Fibroblast of lung (primary cell): Measurements from ENCODE around the gene PCDH9. TPM values are rescaled to one million over a fixed set of nuclear protein-coding genes. Genes with fewer than 3 reads are reported as not detected.

ENCODE experiments used
- DNase-seq, 2 donors: peaks; one replicate each; pipeline versions ENCODE4 v3.0.0 to v3.0.0-alpha.2; 2010; ENCODE audit warnings: low read depth in 2 of 2
- H2AFZ ChIP-seq: 2 replicates; pipeline ENCODE4 v1.5.1; 2012; ENCODE audit warnings: low read length, control low read depth, inconsistent platforms
- H3K27ac ChIP-seq: 2 replicates; pipeline ENCODE4 v1.5.1; 2011; ENCODE audit warnings: low read length, control low read depth; ENCODE audit not compliant: insufficient read depth
- H3K27me3 ChIP-seq: 2 replicates; pipeline ENCODE4 v1.5.1; 2011; ENCODE audit warnings: mild to moderate bottlenecking, low read length; ENCODE audit not compliant: control insufficient read depth, insufficient read depth
- H3K36me3 ChIP-seq: 2 replicates; pipeline ENCODE4 v1.5.1; 2011; ENCODE audit warnings: low read length; ENCODE audit not compliant: control insufficient read depth, insufficient read depth
- H3K4me1 ChIP-seq: 2 replicates; pipeline ENCODE4 v1.5.1; 2011; ENCODE audit warnings: low read length; ENCODE audit not compliant: control insufficient read depth, insufficient read depth; ENCODE audit errors: extremely low read depth
- H3K4me2 ChIP-seq: 2 replicates; pipeline ENCODE4 v1.5.1; 2011; ENCODE audit warnings: low read length, control low read depth; ENCODE audit not compliant: insufficient read depth; ENCODE audit errors: extremely low read depth
- H3K4me3 ChIP-seq, 4 experiments: fragments of 200-600 bp in 1 of 4; sonication (generic) in 1 of 4; replicated peaks in 1 of 4; 2 replicates each; pipeline ENCODE4 v1.5.1; 2011 to 2016; ENCODE audit warnings: low read length in 4 of 4, low read depth in 3 of 4, mild to moderate bottlenecking in 3 of 4, control low read depth in 2 of 4, inconsistent platforms in 1 of 4, mixed read lengths in 1 of 4; ENCODE audit not compliant: insufficient read depth in 1 of 4; ENCODE audit errors: control extremely low read depth in 1 of 4
- H3K79me2 ChIP-seq: 2 replicates; pipeline ENCODE4 v1.5.1; 2012; ENCODE audit warnings: mild to moderate bottlenecking, low read length, inconsistent platforms; ENCODE audit not compliant: control insufficient read depth, insufficient read depth
- H3K9ac ChIP-seq: 2 replicates; pipeline ENCODE4 v1.5.1; 2011; ENCODE audit warnings: mild to moderate bottlenecking, low read length, control low read depth; ENCODE audit not compliant: insufficient read depth
- H3K9me3 ChIP-seq: 2 replicates; pipeline ENCODE4 v1.5.1; 2012; ENCODE audit warnings: low read depth, low read length; ENCODE audit not compliant: control insufficient read depth, insufficient read depth
- H4K20me1 ChIP-seq: 2 replicates; pipeline ENCODE4 v1.5.1; 2011; ENCODE audit warnings: low read length; ENCODE audit not compliant: control insufficient read depth, insufficient read depth; ENCODE audit errors: extremely low read depth
- EZH2 ChIP-seq: IDR thresholded peaks from 2 replicates; pipeline ENCODE4 v1.5.1; 2012; ENCODE audit warnings: low read length, control low read depth, mild to moderate bottlenecking; ENCODE audit errors: missing control alignments
- polyA plus RNA-seq, 2 donors: library from polyadenylated mRNA; depleted of rRNA in 1 of 2; stranded (reverse) in 1 of 2; unstranded in 1 of 2; fragments of >200 nt; gene quantifications; 2 replicates each; pipeline ENCODE4 v1.2.1, GENCODE V29; 2011 to 2012; ENCODE audit warnings: missing spikeins in 1 of 2
- total RNA-seq: library from RNA; depleted of rRNA; stranded (reverse); fragments of >200 nt; gene quantifications from 2 replicates; pipeline ENCODE4 v1.2.1, GENCODE V29; 2014
- TF ChIP-seq, protein P1 (sequence below), 2 donors: IDR thresholded peaks in 1 of 2; conservative IDR thresholded peaks in 1 of 2; 1 replicate in 1 of 2; 2 replicates in 1 of 2; pipeline ENCODE4 v1.5.1; 2011 to 2012; ENCODE audit warnings: low read length in 2 of 2, control low read depth in 1 of 2, inconsistent platforms in 1 of 2, low read depth in 1 of 2, mild to moderate bottlenecking in 1 of 2

The PCDH9 gene
- total and polyA plus RNA-seq, 2 donors (not counting 1 experiment from before 2014, with no cell fraction given): 0.50 to 0.67 TPM

DNA sequence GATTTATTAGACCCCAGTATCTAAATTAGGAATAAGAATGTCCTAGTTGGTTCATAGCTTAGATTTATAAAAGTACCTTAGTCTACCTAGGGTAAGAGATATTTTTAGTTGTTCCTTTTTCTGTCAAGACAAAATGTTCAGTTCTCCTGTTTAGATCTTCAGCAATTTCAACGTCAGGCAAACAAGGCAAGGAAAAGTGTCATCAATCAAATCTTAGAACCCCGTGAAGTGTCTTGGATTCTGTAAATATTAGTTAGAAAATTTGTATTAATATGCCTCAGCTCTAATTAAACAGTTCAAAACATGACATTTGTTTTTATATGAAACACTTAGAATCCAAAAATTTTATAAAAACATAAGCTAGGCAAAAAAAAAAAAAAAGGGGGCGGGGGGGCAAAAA is 296.6 kb downstream of the PCDH9 start:
- DNase-seq: no peak
- H3K27me3 ChIP-seq: no peaks in the 10 kb centered on the region
- TF ChIP-seq EZH2: no peak
- TF ChIP-seq, protein P1, sequence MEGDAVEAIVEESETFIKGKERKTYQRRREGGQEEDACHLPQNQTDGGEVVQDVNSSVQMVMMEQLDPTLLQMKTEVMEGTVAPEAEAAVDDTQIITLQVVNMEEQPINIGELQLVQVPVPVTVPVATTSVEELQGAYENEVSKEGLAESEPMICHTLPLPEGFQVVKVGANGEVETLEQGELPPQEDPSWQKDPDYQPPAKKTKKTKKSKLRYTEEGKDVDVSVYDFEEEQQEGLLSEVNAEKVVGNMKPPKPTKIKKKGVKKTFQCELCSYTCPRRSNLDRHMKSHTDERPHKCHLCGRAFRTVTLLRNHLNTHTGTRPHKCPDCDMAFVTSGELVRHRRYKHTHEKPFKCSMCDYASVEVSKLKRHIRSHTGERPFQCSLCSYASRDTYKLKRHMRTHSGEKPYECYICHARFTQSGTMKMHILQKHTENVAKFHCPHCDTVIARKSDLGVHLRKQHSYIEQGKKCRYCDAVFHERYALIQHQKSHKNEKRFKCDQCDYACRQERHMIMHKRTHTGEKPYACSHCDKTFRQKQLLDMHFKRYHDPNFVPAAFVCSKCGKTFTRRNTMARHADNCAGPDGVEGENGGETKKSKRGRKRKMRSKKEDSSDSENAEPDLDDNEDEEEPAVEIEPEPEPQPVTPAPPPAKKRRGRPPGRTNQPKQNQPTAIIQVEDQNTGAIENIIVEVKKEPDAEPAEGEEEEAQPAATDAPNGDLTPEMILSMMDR (conservative IDR thresholded peaks at IDR 0.05 in 1 of 2, IDR thresholded peaks at IDR 0.05 in 1 of 2; ENCODE audit: low read depth in 1 of 2, low read length in 2 of 2): no peak
- H3K36me3 ChIP-seq: no peaks in the 10 kb centered on the region
- H3K27ac ChIP-seq: no peak overlapping the region
- no peak overlapping the region for H3K4me2 ChIP-seq
- H4K20me1 ChIP-seq: no peaks in the 10 kb centered on the region
- H3K9me3 ChIP-seq: no peaks in the 10 kb centered on the region
- H2AFZ ChIP-seq: no peak overlapping the region
- no peak overlapping the region for H3K4me3 ChIP-seq
- H3K79me2 ChIP-seq: no peaks in the 10 kb centered on the region
- H3K9ac ChIP-seq: no peak overlapping the region
- no peaks in the 10 kb centered on the region for H3K4me1 ChIP-seq

DNA sequence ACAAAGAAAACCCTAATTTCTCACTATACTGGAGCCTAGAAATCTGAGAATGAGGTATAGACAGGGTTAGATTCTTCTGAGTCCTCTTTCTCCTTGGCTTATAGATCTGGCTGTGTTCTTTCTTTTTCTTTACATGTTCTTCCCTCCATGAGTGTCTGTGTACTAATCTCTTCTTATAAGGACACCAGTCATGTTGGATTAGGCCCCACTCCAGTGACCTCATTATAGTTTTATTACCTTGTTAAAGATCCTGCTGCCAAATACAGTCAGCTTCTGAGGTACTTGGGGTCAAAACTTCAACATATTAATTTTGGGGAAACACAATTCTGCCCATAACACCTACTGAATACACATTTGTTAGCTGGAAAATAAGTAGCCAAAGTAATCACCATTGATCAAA is 302.6 kb downstream of the PCDH9 start:
- Histone ChIP-seq H3K4me1 (no peaks in the 10 kb centered on the region), H3K9ac (no peak overlapping the region), H3K4me3 (no peak overlapping the region), H3K9me3 (no peaks in the 10 kb centered on the region), H3K79me2 (no peaks in the 10 kb centered on the region), H4K20me1 (no peaks in the 10 kb centered on the region), H2AFZ (no peak overlapping the region), H3K27me3 (no peaks in the 10 kb centered on the region), H3K4me2 (no peak overlapping the region), H3K36me3 (no peaks in the 10 kb centered on the region), H3K27ac (no peak overlapping the region)
- DNase-seq: no peak
- TF ChIP-seq, protein P1 (conservative IDR thresholded peaks at IDR 0.05 in 1 of 2, IDR thresholded peaks at IDR 0.05 in 1 of 2; ENCODE audit: low read depth in 1 of 2, low read length in 2 of 2): no peak
- TF ChIP-seq EZH2: no peak

DNA sequence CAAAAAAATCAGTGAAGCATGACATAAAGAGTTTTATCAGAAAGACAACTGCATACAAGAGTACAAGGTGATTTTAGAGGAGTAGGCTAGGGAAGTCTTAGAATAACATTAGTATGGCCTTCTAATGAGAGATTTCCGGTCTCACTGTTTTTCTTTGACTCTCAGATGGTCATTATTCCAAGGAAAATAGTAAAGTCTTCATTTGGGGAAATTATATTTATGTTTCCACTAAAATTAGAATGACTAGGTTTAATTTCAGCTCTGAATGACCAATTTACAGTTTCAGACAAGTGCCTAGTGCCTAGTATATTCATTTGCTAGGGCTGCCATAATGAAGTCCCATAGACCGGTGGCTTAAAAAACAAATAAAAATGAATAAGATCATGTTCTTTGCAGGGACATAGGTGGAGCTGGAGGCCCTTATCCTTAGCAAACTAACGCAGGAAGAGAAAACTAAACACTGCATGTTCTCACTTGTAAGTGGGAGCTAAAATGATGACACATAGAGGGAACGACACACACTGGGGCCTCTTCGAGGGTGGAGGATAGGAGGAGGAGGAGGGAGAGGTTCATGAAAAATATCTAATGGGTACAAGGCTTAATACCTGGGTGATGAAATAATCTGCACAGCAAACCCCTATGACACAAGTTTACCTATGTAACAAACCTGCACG is 303.1 kb downstream of the PCDH9 start:
- TF ChIP-seq EZH2: no peak
- TF ChIP-seq, protein P1 (conservative IDR thresholded peaks at IDR 0.05 in 1 of 2, IDR thresholded peaks at IDR 0.05 in 1 of 2; ENCODE audit: low read depth in 1 of 2, low read length in 2 of 2): no peak
- Histone ChIP-seq H3K4me1 (no peaks in the 10 kb centered on the region), H3K4me3 (no peak overlapping the region), H3K4me2 (no peak overlapping the region), H3K9ac (no peak overlapping the region), H4K20me1 (no peaks in the 10 kb centered on the region), H3K27ac (no peak overlapping the region), H2AFZ (no peak overlapping the region), H3K9me3 (no peaks in the 10 kb centered on the region), H3K79me2 (no peaks in the 10 kb centered on the region), H3K27me3 (no peaks in the 10 kb centered on the region), H3K36me3 (no peaks in the 10 kb centered on the region)
- DNase-seq: peak in 1 of 2 donors; percentile 10
